WERI-Rb-1 (cell line): ENCODE measurements around the gene GNB1.
"Not testable (repeated sequence)": the region's sequence is repeated elsewhere in the genome, so short reads cannot be mapped to it uniquely, and the experiment has no call there.

ENCODE experiments used
- DNase-seq: peaks from one replicate; pipeline ENCODE4 v3.0.0-alpha.2; 2020
- H3K27ac ChIP-seq: fragments of 250-450 bp; sonication (Bioruptor Pico); 2 replicates; pipeline ENCODE4 v1.5.1; 2020; ENCODE audit warnings: mild to moderate bottlenecking, moderate library complexity
- H3K27me3 ChIP-seq: fragments of 250-450 bp; sonication (Bioruptor Pico); 2 replicates; pipeline ENCODE4 v1.5.1; 2021; ENCODE audit warnings: mild to moderate bottlenecking, low read depth, moderate library complexity; ENCODE audit not compliant: insufficient read depth, severe bottlenecking
- H3K36me3 ChIP-seq: fragments of 250-450 bp; sonication (Bioruptor Pico); 2 replicates; pipeline ENCODE4 v1.5.1; 2020; ENCODE audit warnings: mild to moderate bottlenecking, moderate library complexity
- H3K4me3 ChIP-seq: 2 replicates; pipeline ENCODE4 v1.5.1; 2011; ENCODE audit warnings: low read depth, mild to moderate bottlenecking, control low read depth, low read length
- H3K9me3 ChIP-seq: fragments of 250-450 bp; sonication (Bioruptor Pico); 2 replicates; pipeline ENCODE4 v1.5.1; 2021; ENCODE audit warnings: mild to moderate bottlenecking, moderate library complexity; ENCODE audit not compliant: severe bottlenecking

The GNB1 gene

GRCh38 chr1:1738799-1739337, 152.0 kb downstream of the GNB1 start:
- not testable (repeated sequence) for H3K4me3 ChIP-seq, H3K9me3 ChIP-seq, DNase-seq, H3K27me3 ChIP-seq, H3K27ac ChIP-seq, H3K36me3 ChIP-seq

GRCh38 chr1:1737675-1738590, 153.0 kb downstream of the GNB1 start:
- H3K36me3 ChIP-seq, H3K27me3 ChIP-seq, DNase-seq, H3K9me3 ChIP-seq, H3K4me3 ChIP-seq, H3K27ac ChIP-seq: not testable (repeated sequence)
